ENCODE data around the gene XRCC3.

XRCC3 gene

GRCh38 chr14:103707329-103708263, 7.7 kb downstream of the XRCC3 start:
- no peak for DNase-seq (ENCODE audit: low read depth in 1 of 2, low spot score in 1 of 2)

- DNase-seq (ENCODE audit: low read depth in 1 of 2, low spot score in 1 of 2), result no peak
These were observed 8.5 kb downstream of the XRCC3 start for GRCh38 chr14:103706551-103707328.

- DNase-seq (ENCODE audit: low read depth in 1 of 2, low spot score in 1 of 2), result no peak
These were observed 9.6 kb downstream of the XRCC3 start for GRCh38 chr14:103705504-103706284.

GRCh38 chr14:103705118-103705503, 10.1 kb downstream of the XRCC3 start:
- no peak for DNase-seq (ENCODE audit: low read depth in 1 of 2, low spot score in 1 of 2)

GRCh38 chr14:103704708-103705107, 10.5 kb downstream of the XRCC3 start:
- DNase-seq (ENCODE audit: low read depth in 1 of 2, low spot score in 1 of 2), result no peak

GRCh38 chr14:103703433-103704385, 11.5 kb downstream of the XRCC3 start:
- DNase-seq (ENCODE audit: low read depth in 1 of 2, low spot score in 1 of 2), result no peak

GRCh38 chr14:103702497-103703432, 12.5 kb downstream of the XRCC3 start:
- no peak for DNase-seq (ENCODE audit: low read depth in 1 of 2, low spot score in 1 of 2)

GRCh38 chr14:103702095-103702494, 13.2 kb downstream of the XRCC3 start:
- no peak for DNase-seq (ENCODE audit: low read depth in 1 of 2, low spot score in 1 of 2)

- no peak for DNase-seq (ENCODE audit: low read depth in 1 of 2, low spot score in 1 of 2)
These were observed 14.3 kb downstream of the XRCC3 start for GRCh38 chr14:103700753-103701490.

- DNase-seq (ENCODE audit: low read depth in 1 of 2, low spot score in 1 of 2), result no peak
These were observed 15.1 kb downstream of the XRCC3 start for GRCh38 chr14:103699901-103700752.

- no peak for DNase-seq (ENCODE audit: low read depth in 1 of 2, low spot score in 1 of 2)
These were observed 16.0 kb downstream of the XRCC3 start for GRCh38 chr14:103699261-103699661.

- DNase-seq (ENCODE audit: low read depth in 1 of 2, low spot score in 1 of 2), result no peak
These were observed 16.6 kb downstream of the XRCC3 start for GRCh38 chr14:103698380-103699260.

GRCh38 chr14:103697603-103698379, 17.5 kb downstream of the XRCC3 start:
- DNase-seq (ENCODE audit: low read depth in 1 of 2, low spot score in 1 of 2), result no peak

- no peak for DNase-seq (ENCODE audit: low read depth in 1 of 2, low spot score in 1 of 2)
These were observed 18.0 kb downstream of the XRCC3 start for GRCh38 chr14:103697206-103697602.

- no peak for DNase-seq (ENCODE audit: low read depth in 1 of 2, low spot score in 1 of 2)
These were observed 18.7 kb downstream of the XRCC3 start for GRCh38 chr14:103696466-103697071.

GRCh38 chr14:103696070-103696402, 19.2 kb downstream of the XRCC3 start:
- no peak for DNase-seq (ENCODE audit: low read depth in 1 of 2, low spot score in 1 of 2)
